IMR-90 (cell line): ENCODE results near the gene FEM1A. TPM values are rescaled to one million over a fixed set of nuclear protein-coding genes. Genes with fewer than 3 reads are reported as not detected.
A peak's percentile ranks its signal among the peaks of the same experiment; 100 is the strongest.

Experiments
- ATAC-seq: fragments of 200-7000 bp; cut with Tn5 transposase; 2 replicates; pipeline ENCODE4 v1.9.1; 2020; ENCODE audit warnings: low read depth, mild to moderate bottlenecking, moderate library complexity
- BruUV-seq: library from RNA; stranded (reverse); fragments of 400-500 nt; replicated peaks from 2 replicates; lab custom pipeline; 2021; lab: Mats Ljungman, UMichigan
- CTCF ChIA-PET: fragments of 300-600 bp; formaldehyde crosslinking; extraction: SDS; loops from one replicate; lab custom pipeline; 2021; ENCODE audit warnings: antibody characterized with exemption; lab: Yijun Ruan, JAX
- POLR2A ChIA-PET: fragments of 300-600 bp; sonication (Branson Sonifier 250); formaldehyde crosslinking; loops from one replicate; lab custom pipeline; 2022; ENCODE audit warnings: antibody characterized with exemption; ENCODE audit not compliant: unreplicated experiment; lab: Charles Lee
- DNase-seq: peaks from one replicate; pipeline ENCODE4 v3.0.0; 2013
- H2AFZ ChIP-seq: replicated peaks from 2 replicates; pipeline ENCODE3; 2013; ENCODE audit warnings: low read length, mild to moderate bottlenecking; ENCODE audit not compliant: poor library complexity
- H2AK5ac ChIP-seq: 2 replicates; pipeline ENCODE4 v1.6.1; 2013; ENCODE audit warnings: low read depth, low read length, inconsistent platforms
- H2AK9ac ChIP-seq: replicated peaks from 2 replicates; pipeline ENCODE3; 2013; ENCODE audit warnings: mild to moderate bottlenecking, low read depth, low read length, moderate library complexity; ENCODE audit not compliant: poor library complexity
- H2BK120ac ChIP-seq: 2 replicates; pipeline ENCODE4 v1.6.1; 2013; ENCODE audit warnings: low read depth, low read length, inconsistent platforms
- H2BK15ac ChIP-seq: 3 replicates; pipeline ENCODE4 v1.6.1; 2013; ENCODE audit warnings: low read depth, low read length, inconsistent platforms
- H2BK20ac ChIP-seq: 2 replicates; pipeline ENCODE4 v1.6.1; 2013; ENCODE audit warnings: low read depth, mild to moderate bottlenecking, inconsistent platforms, low read length, moderate library complexity
- H2BK5ac ChIP-seq: 2 replicates; pipeline ENCODE4 v1.6.1; 2013; ENCODE audit warnings: mild to moderate bottlenecking, low read depth, low read length, inconsistent platforms; ENCODE audit not compliant: poor library complexity, severe bottlenecking
- H3K14ac ChIP-seq: replicated peaks from 2 replicates; pipeline ENCODE4 v1.6.1; 2013; ENCODE audit warnings: low read depth, low read length, inconsistent platforms
- H3K18ac ChIP-seq: 2 replicates; pipeline ENCODE4 v1.6.1; 2013; ENCODE audit warnings: low read depth, low read length, control low read depth
- H3K23ac ChIP-seq: 2 replicates; pipeline ENCODE4 v1.6.1; 2013; ENCODE audit warnings: low read depth, low read length, inconsistent platforms
- H3K27ac ChIP-seq: 2 replicates; pipeline ENCODE4 v1.5.1; 2013; ENCODE audit warnings: mild to moderate bottlenecking, control low read depth, low read length; ENCODE audit not compliant: insufficient read depth
- H3K27me3 ChIP-seq: 2 replicates; pipeline ENCODE4 v1.6.1; 2013; ENCODE audit warnings: low read length; ENCODE audit not compliant: control insufficient read depth, insufficient read depth
- H3K36me3 ChIP-seq: 2 replicates; pipeline ENCODE4 v1.6.1; 2013; ENCODE audit warnings: low read length, mixed read lengths; ENCODE audit not compliant: control insufficient read depth, insufficient read depth
- H3K4ac ChIP-seq: 2 replicates; pipeline ENCODE4 v1.6.1; 2013; ENCODE audit warnings: low read depth, low read length, inconsistent platforms
- H3K4me1 ChIP-seq: 2 replicates; pipeline ENCODE4 v1.6.1; 2013; ENCODE audit warnings: low read length, mixed read lengths; ENCODE audit not compliant: control insufficient read depth, insufficient read depth
- H3K4me2 ChIP-seq: 2 replicates; pipeline ENCODE4 v1.6.1; 2013; ENCODE audit warnings: low read depth, mild to moderate bottlenecking, control low read depth, low read length, moderate library complexity
- H3K4me3 ChIP-seq: 2 replicates; pipeline ENCODE4 v1.5.1; 2013; ENCODE audit warnings: low read depth, mild to moderate bottlenecking, control low read depth, low read length, moderate library complexity; ENCODE audit not compliant: insufficient read depth
- H3K56ac ChIP-seq: 2 replicates; pipeline ENCODE4 v1.6.1; 2013; ENCODE audit warnings: low read length, inconsistent platforms; ENCODE audit not compliant: insufficient read depth; ENCODE audit errors: extremely low read depth
- H3K79me1 ChIP-seq, 2 experiments: 2 replicates each; pipeline ENCODE4 v1.6.1; 2013; ENCODE audit warnings: low read length in 2 of 2, inconsistent platforms in 1 of 2, low read depth in 1 of 2
- H3K9ac ChIP-seq: 2 replicates; pipeline ENCODE4 v1.6.1; 2013; ENCODE audit warnings: low read depth, low read length, control low read depth
- H3K9me1 ChIP-seq: 2 replicates; pipeline ENCODE4 v1.6.1; 2013; ENCODE audit warnings: low read length, inconsistent platforms; ENCODE audit not compliant: insufficient read depth
- H3K9me3 ChIP-seq: 2 replicates; pipeline ENCODE4 v1.6.1; 2013; ENCODE audit warnings: low read length; ENCODE audit not compliant: control insufficient read depth, insufficient read depth
- H4K20me1 ChIP-seq: 2 replicates; pipeline ENCODE4 v1.6.1; 2013; ENCODE audit warnings: low read length, inconsistent platforms; ENCODE audit not compliant: insufficient read depth
- H4K5ac ChIP-seq: 2 replicates; pipeline ENCODE4 v1.6.1; 2013; ENCODE audit warnings: mild to moderate bottlenecking, low read depth, low read length, control low read depth
- H4K8ac ChIP-seq, 2 experiments: 2 replicates each; pipeline ENCODE4 v1.6.1; 2013; ENCODE audit warnings: low read depth in 2 of 2, low read length in 2 of 2, control low read depth in 1 of 2, inconsistent platforms in 1 of 2
- H4K91ac ChIP-seq: 2 replicates; pipeline ENCODE4 v1.6.1; 2013; ENCODE audit warnings: low read depth, low read length, inconsistent platforms; ENCODE audit not compliant: insufficient read depth
- BHLHE40 ChIP-seq: fragments of 150-350 bp; IDR thresholded peaks from 2 replicates; pipeline ENCODE4 v1.6.1; 2016; ENCODE audit warnings: mild to moderate bottlenecking, low read depth, low read length
- CEBPB ChIP-seq: IDR thresholded peaks from 2 replicates; pipeline ENCODE4 v1.6.1; 2012; ENCODE audit warnings: low read depth, low read length, improper control_type of control experiment
- FOS ChIP-seq: fragments of 150-350 bp; IDR thresholded peaks from 2 replicates; pipeline ENCODE4 v1.6.1; 2016; ENCODE audit warnings: low read depth, low read length
- MAFK ChIP-seq: IDR thresholded peaks from 2 replicates; pipeline ENCODE4 v1.6.1; 2012; ENCODE audit warnings: low read depth, low read length, improper control_type of control experiment
- MAZ ChIP-seq: IDR thresholded peaks from 2 replicates; pipeline ENCODE4 v1.6.1; 2012; ENCODE audit warnings: low read depth, mild to moderate bottlenecking, low read length, improper control_type of control experiment, moderate library complexity, borderline replicate concordance
- MXI1 ChIP-seq: IDR thresholded peaks from 2 replicates; pipeline ENCODE4 v1.6.1; 2012; ENCODE audit warnings: low read depth, mild to moderate bottlenecking, low read length, moderate library complexity, borderline replicate concordance
- NFE2L2 ChIP-seq: fragments of 150-350 bp; IDR thresholded peaks from 2 replicates; pipeline ENCODE4 v1.6.1; 2016; ENCODE audit warnings: low read depth, mild to moderate bottlenecking, low read length
- POLR2A ChIP-seq: IDR thresholded peaks from 2 replicates; pipeline ENCODE4 v1.6.1; 2012; ENCODE audit warnings: mild to moderate bottlenecking, low read depth, low read length
- RCOR1 ChIP-seq: IDR thresholded peaks from 2 replicates; pipeline ENCODE4 v1.6.1; 2012; ENCODE audit warnings: mild to moderate bottlenecking, low read length, improper control_type of control experiment; ENCODE audit not compliant: insufficient replicate concordance
- RFX5 ChIP-seq: IDR thresholded peaks from 2 replicates; pipeline ENCODE4 v1.8.0; 2012; ENCODE audit warnings: low read depth, mild to moderate bottlenecking, low read length, moderate library complexity
- SMC3 ChIP-seq: fragments of 150-350 bp; IDR thresholded peaks from 2 replicates; pipeline ENCODE4 v1.6.1; 2016; ENCODE audit warnings: low read depth, mild to moderate bottlenecking, antibody characterized with exemption, low read length, moderate library complexity
- WGBS, 2 experiments: methylation state at CpG; one replicate each; pipeline versions ENCODE4 v1.1.5 to v1.1.7; 2013; ENCODE audit warnings: missing lambda C conversion rate in 2 of 2; ENCODE audit not compliant: insufficient read length in 1 of 2; ENCODE audit errors: extremely low coverage in 2 of 2; 5-methylcytosine and 5-hydroxymethylcytosine counted together
- dilution Hi-C: fragments of 300-500 bp; cut with HindIII; formaldehyde crosslinking; loops from one replicate; pipeline ENCODE4 v1.14.3; 2018; ENCODE audit warnings: low sequenced_read_pairs; ENCODE audit not compliant: unreplicated experiment
- in situ Hi-C: fragments of 300-500 bp; cut with MboI; formaldehyde crosslinking; loops from 3 replicates; pipeline ENCODE4 v1.14.3; 2019; ENCODE audit warnings: low sequenced_read_pairs, inconsistent platforms, mixed read lengths
- intact Hi-C: fragments of 100-400 bp; cut with micrococcal nuclease; formaldehyde crosslinking; loops from 2 replicates; pipeline ENCODE4 v1.10.0; 2022
- polyA plus RNA-seq, 3 experiments: library from polyadenylated mRNA; depleted of rRNA; stranded (reverse); fragments of >200 nt; gene quantifications; 2 replicates each; pipeline ENCODE4 v1.2.3, GENCODE V29; 2012; ENCODE audit warnings: low replicate concordance in 1 of 3
- total RNA-seq: library from RNA; depleted of rRNA; stranded (reverse); fragments of >200 nt; gene quantifications from 2 replicates; pipeline ENCODE4 v1.2.3, GENCODE V29; 2012
- TF ChIP-seq, protein P1 (sequence below): fragments of 150-350 bp; IDR thresholded peaks from 2 replicates; pipeline ENCODE4 v1.6.1; 2017; ENCODE audit warnings: mild to moderate bottlenecking, antibody characterized with exemption, low read length, low read depth
- TF ChIP-seq, protein P2 (sequence below): conservative IDR thresholded peaks from 2 replicates; pipeline ENCODE4 v1.5.1; 2012; ENCODE audit warnings: mild to moderate bottlenecking, low read depth, low read length, improper control_type of control experiment
- TF ChIP-seq, protein P3 (sequence below): fragments of 150-350 bp; IDR thresholded peaks from 2 replicates; pipeline ENCODE4 v1.6.1; 2016; ENCODE audit warnings: low read depth, mild to moderate bottlenecking, low read length, moderate library complexity, borderline replicate concordance

Gene FEM1A
- total and polyA plus RNA-seq, 2 of the 4 experiments (the other 2 are of a cell fraction) = 5.3 to 8.8 TPM

DNA sequence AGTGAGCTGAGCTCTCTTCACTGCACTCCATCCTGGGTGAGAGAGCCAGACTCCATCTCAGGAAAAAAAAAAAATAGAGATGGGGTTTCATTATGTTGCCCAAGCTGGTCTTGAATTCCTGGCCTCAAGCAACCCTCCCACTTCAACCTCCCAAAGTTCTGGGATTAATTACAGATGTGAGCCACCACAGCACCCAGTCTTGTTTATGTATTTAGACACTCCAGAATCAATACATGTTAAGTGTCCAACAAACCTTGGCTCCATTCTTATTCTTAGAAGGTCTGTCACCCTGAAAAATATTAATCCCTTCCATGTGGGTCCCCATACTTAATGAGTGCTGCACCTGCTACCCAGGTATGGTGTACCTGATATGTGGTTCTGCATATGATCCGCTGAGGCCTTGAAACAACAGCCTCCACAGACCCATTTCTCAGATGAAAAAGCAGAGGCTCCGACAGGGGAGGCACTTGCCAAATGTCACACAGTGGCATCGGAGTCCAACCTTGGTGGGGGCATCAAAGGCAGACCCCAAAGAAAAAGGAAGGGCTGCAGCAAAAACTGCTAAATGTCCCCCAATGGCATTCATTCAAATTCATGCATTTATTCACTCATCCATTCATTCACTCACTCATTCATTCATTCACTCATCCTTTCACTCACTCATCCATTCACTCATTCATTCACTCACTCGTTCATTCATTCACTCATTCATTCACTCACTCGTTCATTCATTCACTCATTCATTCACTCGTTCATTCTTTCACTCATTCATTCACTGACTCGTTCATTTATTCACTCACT is 23.3 kb downstream of the FEM1A start:
- WGBS, 2 experiments = 74 to 100% methylated on average over 2 to 5 of the region's 7 CpGs
- no peak overlapping the region for H4K5ac ChIP-seq
- H3K23ac ChIP-seq = no peak overlapping the region
- no peaks in the 10 kb centered on the region for H3K9me3 ChIP-seq
- H3K14ac ChIP-seq = no peak overlapping the region
- no peak overlapping the region for H3K56ac ChIP-seq
- H2BK5ac ChIP-seq = no peak overlapping the region
- no peak overlapping the region for H2AFZ ChIP-seq
- no peak overlapping the region for H2AK9ac ChIP-seq
- peak overlapping the region in 1 of 2 experiments; percentile 33; a peak in 1 of 4 replicates for H4K8ac ChIP-seq
- intact Hi-C loops = loop anchor here (5.0 kb wide), 1 partner anchor 52 kb away; the partner anchor contains the start of gene PLIN3
- H4K91ac ChIP-seq = no peak overlapping the region
- H3K4me3 ChIP-seq = no peak overlapping the region
- peak overlapping the region; percentile 4 for H2BK20ac ChIP-seq
- H3K36me3 ChIP-seq = peaks cover 24% of the 10 kb centered on the region
- H2AK5ac ChIP-seq = peak overlapping the region; percentile 74
- ATAC-seq (no peak), DNase-seq (peak; percentile 64)
- peaks cover 2% of the 10 kb centered on the region; the same call in 1 of the 2 replicates for H3K4me1 ChIP-seq
- H3K18ac ChIP-seq = no peak overlapping the region
- dilution Hi-C loops = no loop called here
- 0 out of 2 replicates have a peak, but pooled peaks cover 3% of the 10 kb centered on the region for H3K9me1 ChIP-seq
- H3K4ac ChIP-seq = peak overlapping the region; percentile 38; the same call in 1 of the 2 replicates
- H3K9ac ChIP-seq = no peak overlapping the region
- H2BK120ac ChIP-seq = no peak overlapping the region
- H3K79me1 ChIP-seq = peaks cover 3 to 27% of the 10 kb centered on the region in 2 experiments; a peak in 2 of 4 replicates
- no peak overlapping the region for H3K27ac ChIP-seq
- CTCF ChIA-PET = no interaction called here
- POLR2A ChIA-PET = no interaction called here
- H4K20me1 ChIP-seq = peaks cover 4% of the 10 kb centered on the region; the same call in 1 of the 2 replicates
- in situ Hi-C loops = no loop called here
- no peaks in the 10 kb centered on the region for H3K27me3 ChIP-seq
- no peak overlapping the region for H2BK15ac ChIP-seq
- BruUV-seq = no TSS peak
- H3K4me2 ChIP-seq = no peak overlapping the region
- TF ChIP-seq, protein P1, sequence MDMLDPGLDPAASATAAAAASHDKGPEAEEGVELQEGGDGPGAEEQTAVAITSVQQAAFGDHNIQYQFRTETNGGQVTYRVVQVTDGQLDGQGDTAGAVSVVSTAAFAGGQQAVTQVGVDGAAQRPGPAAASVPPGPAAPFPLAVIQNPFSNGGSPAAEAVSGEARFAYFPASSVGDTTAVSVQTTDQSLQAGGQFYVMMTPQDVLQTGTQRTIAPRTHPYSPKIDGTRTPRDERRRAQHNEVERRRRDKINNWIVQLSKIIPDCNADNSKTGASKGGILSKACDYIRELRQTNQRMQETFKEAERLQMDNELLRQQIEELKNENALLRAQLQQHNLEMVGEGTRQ = no peak
- no peak for TF ChIP-seq MAFK
- no peak for TF ChIP-seq POLR2A
- TF ChIP-seq MAZ = no peak
- TF ChIP-seq SMC3 = no peak
- TF ChIP-seq, protein P2, sequence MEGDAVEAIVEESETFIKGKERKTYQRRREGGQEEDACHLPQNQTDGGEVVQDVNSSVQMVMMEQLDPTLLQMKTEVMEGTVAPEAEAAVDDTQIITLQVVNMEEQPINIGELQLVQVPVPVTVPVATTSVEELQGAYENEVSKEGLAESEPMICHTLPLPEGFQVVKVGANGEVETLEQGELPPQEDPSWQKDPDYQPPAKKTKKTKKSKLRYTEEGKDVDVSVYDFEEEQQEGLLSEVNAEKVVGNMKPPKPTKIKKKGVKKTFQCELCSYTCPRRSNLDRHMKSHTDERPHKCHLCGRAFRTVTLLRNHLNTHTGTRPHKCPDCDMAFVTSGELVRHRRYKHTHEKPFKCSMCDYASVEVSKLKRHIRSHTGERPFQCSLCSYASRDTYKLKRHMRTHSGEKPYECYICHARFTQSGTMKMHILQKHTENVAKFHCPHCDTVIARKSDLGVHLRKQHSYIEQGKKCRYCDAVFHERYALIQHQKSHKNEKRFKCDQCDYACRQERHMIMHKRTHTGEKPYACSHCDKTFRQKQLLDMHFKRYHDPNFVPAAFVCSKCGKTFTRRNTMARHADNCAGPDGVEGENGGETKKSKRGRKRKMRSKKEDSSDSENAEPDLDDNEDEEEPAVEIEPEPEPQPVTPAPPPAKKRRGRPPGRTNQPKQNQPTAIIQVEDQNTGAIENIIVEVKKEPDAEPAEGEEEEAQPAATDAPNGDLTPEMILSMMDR = no peak
- TF ChIP-seq NFE2L2 = no peak
- no peak for TF ChIP-seq RFX5
- TF ChIP-seq CEBPB = no peak
- TF ChIP-seq RCOR1 = no peak
- TF ChIP-seq, protein P3, sequence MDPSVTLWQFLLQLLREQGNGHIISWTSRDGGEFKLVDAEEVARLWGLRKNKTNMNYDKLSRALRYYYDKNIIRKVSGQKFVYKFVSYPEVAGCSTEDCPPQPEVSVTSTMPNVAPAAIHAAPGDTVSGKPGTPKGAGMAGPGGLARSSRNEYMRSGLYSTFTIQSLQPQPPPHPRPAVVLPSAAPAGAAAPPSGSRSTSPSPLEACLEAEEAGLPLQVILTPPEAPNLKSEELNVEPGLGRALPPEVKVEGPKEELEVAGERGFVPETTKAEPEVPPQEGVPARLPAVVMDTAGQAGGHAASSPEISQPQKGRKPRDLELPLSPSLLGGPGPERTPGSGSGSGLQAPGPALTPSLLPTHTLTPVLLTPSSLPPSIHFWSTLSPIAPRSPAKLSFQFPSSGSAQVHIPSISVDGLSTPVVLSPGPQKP = no peak
- TF ChIP-seq FOS = no peak
- no peak for TF ChIP-seq MXI1
- no peak for TF ChIP-seq BHLHE40
